Fibroblast of the aortic adventitia (primary cell): ENCODE measurements around the gene FAM151B. TPM values are rescaled to one million over a fixed set of nuclear protein-coding genes. Genes with fewer than 3 reads are reported as not detected.
"Not testable (repeated sequence)": the region's sequence is repeated elsewhere in the genome, so short reads cannot be mapped to it uniquely, and the experiment has no call there.

Experiments used
- DNase-seq: peaks from one replicate; pipeline ENCODE4 v3.0.0-alpha.2; 2010; ENCODE audit warnings: low read depth
- H3K4me3 ChIP-seq: 2 replicates; pipeline ENCODE4 v1.5.1; 2011; ENCODE audit warnings: low read depth, mild to moderate bottlenecking, control low read depth, low read length, moderate library complexity
- CTCF ChIP-seq: IDR thresholded peaks from 2 replicates; pipeline ENCODE4 v1.5.1; 2011; ENCODE audit warnings: mild to moderate bottlenecking, low read length, control low read depth, inconsistent platforms; ENCODE audit not compliant: insufficient read depth
- total RNA-seq: library from RNA; depleted of rRNA; stranded (reverse); fragments of >200 nt; gene quantifications from 2 replicates; pipeline ENCODE4 v1.2.3, GENCODE V29; 2012; ENCODE audit warnings: low replicate concordance

FAM151B gene
- total RNA-seq, 1 donor, result 6.8 TPM

DNA sequence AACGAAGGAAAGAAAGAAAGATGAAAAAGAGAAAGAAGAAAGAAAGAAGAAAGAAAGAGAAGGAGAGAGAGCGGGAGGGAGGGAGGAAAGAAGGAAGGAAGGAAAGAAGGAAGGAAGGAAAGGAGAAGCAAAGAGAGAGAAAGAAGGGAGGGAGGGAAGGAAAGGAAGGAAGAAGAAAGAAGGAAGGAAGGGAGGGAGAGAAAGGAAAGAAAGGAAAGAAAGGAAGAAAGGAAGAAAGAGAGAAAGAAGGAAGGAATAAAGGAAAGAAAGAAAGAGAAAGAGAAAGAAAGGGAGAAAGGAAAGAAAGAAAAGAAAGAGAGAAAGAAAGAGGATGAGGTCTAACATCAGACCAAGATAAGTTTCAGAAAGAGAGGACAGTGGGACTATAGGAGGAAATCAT, 91.2 kb downstream of the FAM151B start:
- no peak for DNase-seq
- no peak overlapping the region for H3K4me3 ChIP-seq
- no peak for TF ChIP-seq CTCF

DNA sequence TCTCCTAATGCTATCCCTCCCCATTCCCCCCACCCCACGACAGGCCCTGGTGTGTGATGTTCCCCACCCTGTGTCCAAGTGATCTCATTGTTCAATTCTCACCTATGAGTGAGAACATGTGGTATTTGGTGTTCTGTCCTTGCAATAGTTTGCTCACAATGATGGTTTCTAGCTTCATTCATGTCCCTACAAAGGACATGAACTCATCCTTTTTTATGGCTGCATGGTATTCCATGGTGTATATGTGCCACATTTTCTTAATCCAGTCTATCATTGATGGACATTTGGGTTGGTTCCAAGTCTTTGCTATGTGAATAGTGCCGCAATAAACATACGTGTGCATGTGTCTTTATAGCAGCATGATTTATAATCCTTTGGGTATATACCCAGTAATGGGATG, 92.4 kb downstream of the FAM151B start:
- H3K4me3 ChIP-seq, DNase-seq: not testable (repeated sequence)

DNA sequence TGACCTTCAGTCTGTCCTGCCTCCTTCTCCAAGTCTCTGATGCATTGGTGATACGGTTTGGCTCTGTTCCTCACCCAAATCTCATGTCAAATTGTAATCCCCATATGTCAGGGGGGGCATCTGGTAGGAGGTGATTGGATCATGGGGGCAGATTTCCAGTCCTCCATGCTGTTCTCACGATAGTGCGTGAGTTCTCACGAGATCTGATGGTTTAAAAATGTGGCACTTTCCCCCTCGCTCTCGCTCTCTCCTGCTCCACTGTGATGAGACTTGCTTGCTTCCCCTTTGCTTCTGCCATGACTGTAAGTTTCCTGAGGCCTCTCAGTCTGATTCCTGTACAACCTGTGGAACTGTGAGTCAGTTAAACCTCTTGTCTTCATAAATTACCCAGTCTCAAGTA, 96.9 kb downstream of the FAM151B start:
- DNase-seq, result no peak
- H3K4me3 ChIP-seq, result no peak overlapping the region
- no peak for TF ChIP-seq CTCF

- no peak overlapping the region for H3K4me3 ChIP-seq
- no peak for TF ChIP-seq CTCF
- DNase-seq, result no peak
Observed at GRCh38 chr5:80588858-80589540, 101.1 kb downstream of the FAM151B start.

DNA sequence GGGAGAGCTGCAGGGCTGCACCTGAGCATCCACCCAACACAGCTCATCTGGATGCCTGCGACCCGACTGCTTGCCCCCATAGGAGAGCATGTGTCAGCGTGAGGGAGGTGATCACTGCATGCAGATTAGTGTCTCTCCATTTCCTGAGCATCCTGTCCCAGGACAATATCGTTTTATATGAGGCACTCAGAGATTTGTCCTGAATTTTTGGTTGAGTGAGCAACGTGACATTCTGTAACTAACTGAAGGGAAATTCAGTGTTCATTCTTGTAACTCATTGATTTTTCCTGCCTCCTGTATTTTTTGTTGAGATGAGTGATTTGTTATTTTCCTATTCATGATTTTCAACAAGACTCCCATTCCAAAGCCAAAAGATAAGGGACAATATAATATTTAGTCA, 102.9 kb downstream of the FAM151B start:
- no peak for DNase-seq
- TF ChIP-seq CTCF, result no peak
- no peak overlapping the region for H3K4me3 ChIP-seq

- DNase-seq, result peak; percentile 9
Observed at GRCh38 chr5:80591352-80591751, 103.5 kb downstream of the FAM151B start.

GRCh38 chr5:80592105-80592504, 104.2 kb downstream of the FAM151B start:
- DNase-seq, result no peak
- H3K4me3 ChIP-seq, result no peak overlapping the region

More at GRCh38 chr5:80591352-80591751, 103.5 kb downstream of the FAM151B start:
- no peak for TF ChIP-seq CTCF
- H3K4me3 ChIP-seq, result no peak overlapping the region

More at GRCh38 chr5:80592105-80592504, 104.2 kb downstream of the FAM151B start:
- no peak for TF ChIP-seq CTCF

Other genes with a start within 250 kb of the FAM151B start
- gene SERINC5, start 232.1 kb upstream of the FAM151B start, total RNA-seq, result 13.5 and 17.1 TPM in 2 replicates
- gene SPZ1, start 168.1 kb upstream of the FAM151B start, total RNA-seq, result not detected in 2 replicates
- 28.1 and 66.0 TPM in 2 replicates for gene ZFYVE16, start 80.0 kb upstream of the FAM151B start, total RNA-seq
- not detected in 2 replicates for gene ANKRD34B, start 82.2 kb downstream of the FAM151B start, total RNA-seq
- 19.3 and 25.0 TPM in 2 replicates for gene MSH3, start 166.6 kb downstream of the FAM151B start, total RNA-seq
- 13.2 and 49.5 TPM in 2 replicates for gene DHFR, start 166.9 kb downstream of the FAM151B start, total RNA-seq